Osteoblast (primary cell): ENCODE results near the gene GSK3B. TPM values are rescaled to one million over a fixed set of nuclear protein-coding genes. Genes with fewer than 3 reads are reported as not detected.

ENCODE experiments used
- DNase-seq: peaks from one replicate; pipeline ENCODE4 v3.0.0; 2011; ENCODE audit warnings: low spot score, mixed read lengths; ENCODE audit not compliant: insufficient read length; ENCODE audit errors: missing footprints
- H2AFZ ChIP-seq: 2 replicates; pipeline ENCODE4 v1.6.0; 2011; ENCODE audit warnings: mild to moderate bottlenecking, low read length
- H3K27ac ChIP-seq: 2 replicates; pipeline ENCODE4 v1.5.1; 2011; ENCODE audit warnings: mild to moderate bottlenecking, low read depth, low read length, moderate library complexity
- H3K27me3 ChIP-seq: 2 replicates; pipeline ENCODE4 v1.6.0; 2012; ENCODE audit warnings: mild to moderate bottlenecking, control low read depth, inconsistent platforms, low read length, moderate library complexity; ENCODE audit not compliant: insufficient read depth
- H3K36me3 ChIP-seq: 2 replicates; pipeline ENCODE4 v1.5.1; 2011; ENCODE audit warnings: mild to moderate bottlenecking, low read length, control low read depth, moderate library complexity; ENCODE audit not compliant: insufficient read depth
- H3K4me1 ChIP-seq: 2 replicates; pipeline ENCODE4 v1.5.1; 2011; ENCODE audit warnings: mild to moderate bottlenecking, low read length, control low read depth, moderate library complexity; ENCODE audit not compliant: insufficient read depth
- H3K4me2 ChIP-seq: 2 replicates; pipeline ENCODE4 v1.6.0; 2011; ENCODE audit warnings: mild to moderate bottlenecking, low read length; ENCODE audit not compliant: insufficient read depth
- H3K4me3 ChIP-seq: fragments of 200-600 bp; sonication (generic); 3 replicates; pipeline ENCODE4 v1.5.1; 2012; ENCODE audit warnings: mild to moderate bottlenecking, low read length, inconsistent platforms; ENCODE audit not compliant: insufficient read depth
- H3K79me2 ChIP-seq: 2 replicates; pipeline ENCODE4 v1.6.0; 2012; ENCODE audit warnings: mild to moderate bottlenecking, low read length, control low read depth, inconsistent platforms; ENCODE audit not compliant: insufficient read depth
- H3K9me3 ChIP-seq: 2 replicates; pipeline ENCODE4 v1.5.1; 2011; ENCODE audit warnings: low read depth, low read length, control low read depth
- H4K20me1 ChIP-seq: 2 replicates; pipeline ENCODE4 v1.6.0; 2012; ENCODE audit warnings: mild to moderate bottlenecking, low read length, control low read depth; ENCODE audit not compliant: insufficient read depth
- total RNA-seq: library from RNA; depleted of rRNA; stranded (reverse); fragments of >200 nt; gene quantifications from 2 replicates; pipeline ENCODE4 v1.2.3, GENCODE V29; 2012
- TF ChIP-seq, protein P1 (sequence below): IDR thresholded peaks from 2 replicates; pipeline ENCODE4 v1.5.1; 2011; ENCODE audit warnings: mild to moderate bottlenecking, low read depth, low read length, moderate library complexity; ENCODE audit errors: extremely low read depth

The GSK3B gene
- total RNA-seq, 1 donor = 87.9 TPM

GRCh38 chr3:120039642-120040610 lies 54.3 kb downstream of the GSK3B start:
- no peak for DNase-seq
- Histone ChIP-seq H2AFZ (no peak overlapping the region), H3K27ac (no peak overlapping the region), H3K9me3 (peaks cover 19% of the 10 kb centered on the region), H3K4me3 (no peak overlapping the region), H4K20me1 (peaks cover 76% of the 10 kb centered on the region), H3K36me3 (no peaks in the 10 kb centered on the region), H3K27me3 (no peaks in the 10 kb centered on the region), H3K4me1 (no peaks in the 10 kb centered on the region), H3K79me2 (peaks cover 99% of the 10 kb centered on the region), H3K4me2 (no peak overlapping the region)
- TF ChIP-seq, protein P1, sequence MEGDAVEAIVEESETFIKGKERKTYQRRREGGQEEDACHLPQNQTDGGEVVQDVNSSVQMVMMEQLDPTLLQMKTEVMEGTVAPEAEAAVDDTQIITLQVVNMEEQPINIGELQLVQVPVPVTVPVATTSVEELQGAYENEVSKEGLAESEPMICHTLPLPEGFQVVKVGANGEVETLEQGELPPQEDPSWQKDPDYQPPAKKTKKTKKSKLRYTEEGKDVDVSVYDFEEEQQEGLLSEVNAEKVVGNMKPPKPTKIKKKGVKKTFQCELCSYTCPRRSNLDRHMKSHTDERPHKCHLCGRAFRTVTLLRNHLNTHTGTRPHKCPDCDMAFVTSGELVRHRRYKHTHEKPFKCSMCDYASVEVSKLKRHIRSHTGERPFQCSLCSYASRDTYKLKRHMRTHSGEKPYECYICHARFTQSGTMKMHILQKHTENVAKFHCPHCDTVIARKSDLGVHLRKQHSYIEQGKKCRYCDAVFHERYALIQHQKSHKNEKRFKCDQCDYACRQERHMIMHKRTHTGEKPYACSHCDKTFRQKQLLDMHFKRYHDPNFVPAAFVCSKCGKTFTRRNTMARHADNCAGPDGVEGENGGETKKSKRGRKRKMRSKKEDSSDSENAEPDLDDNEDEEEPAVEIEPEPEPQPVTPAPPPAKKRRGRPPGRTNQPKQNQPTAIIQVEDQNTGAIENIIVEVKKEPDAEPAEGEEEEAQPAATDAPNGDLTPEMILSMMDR = peak; percentile 14

- H3K27me3 ChIP-seq = no peaks in the 10 kb centered on the region
- DNase-seq = no peak
- no peak overlapping the region for H3K27ac ChIP-seq
- H3K4me3 ChIP-seq = no peak overlapping the region
- peaks cover 99% of the 10 kb centered on the region for H3K79me2 ChIP-seq
- no peaks in the 10 kb centered on the region for H3K4me1 ChIP-seq
- no peaks in the 10 kb centered on the region for H3K36me3 ChIP-seq
- H3K4me2 ChIP-seq = no peak overlapping the region
- no peak overlapping the region for H2AFZ ChIP-seq
- peaks cover 78% of the 10 kb centered on the region for H4K20me1 ChIP-seq
- H3K9me3 ChIP-seq = no peaks in the 10 kb centered on the region
- TF ChIP-seq, protein P1 = no peak
Measured at GRCh38 chr3:120033596-120033995, 60.7 kb downstream of the GSK3B start.

DNA sequence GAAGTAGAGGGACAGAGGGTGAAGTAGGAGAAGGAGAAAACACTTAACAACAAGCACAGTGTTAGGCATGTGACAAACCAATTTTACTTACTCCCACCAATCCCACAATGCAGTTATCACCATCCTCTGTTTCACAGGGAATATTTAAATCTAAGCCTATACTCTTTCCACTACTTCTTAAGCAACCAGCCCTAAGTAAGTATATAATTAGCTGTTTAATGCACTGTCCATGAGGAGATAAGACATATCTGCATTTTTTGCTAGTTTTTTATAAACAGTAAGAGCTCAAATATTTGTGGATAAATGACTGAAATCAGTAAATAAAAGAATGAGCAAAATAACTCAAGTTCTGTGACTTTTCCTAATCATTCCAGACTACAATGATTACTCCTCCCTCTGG lies 62.7 kb downstream of the GSK3B start:
- no peak overlapping the region for H3K4me3 ChIP-seq
- TF ChIP-seq, protein P1 = no peak
- H4K20me1 ChIP-seq = peaks cover 73% of the 10 kb centered on the region

GRCh38 chr3:120029749-120030148 lies 64.5 kb downstream of the GSK3B start:
- Histone ChIP-seq H4K20me1 (peaks cover 79% of the 10 kb centered on the region), H3K79me2 (peaks cover 100% of the 10 kb centered on the region), H3K27ac (no peak overlapping the region), H3K4me3 (no peak overlapping the region), H3K27me3 (no peaks in the 10 kb centered on the region), H3K9me3 (no peaks in the 10 kb centered on the region), H3K4me2 (no peak overlapping the region), H3K4me1 (no peaks in the 10 kb centered on the region), H2AFZ (no peak overlapping the region), H3K36me3 (no peaks in the 10 kb centered on the region)
- TF ChIP-seq, protein P1 = no peak
- no peak for DNase-seq

More for the DNA sequence above, 62.7 kb downstream of the GSK3B start:
- H3K27me3 ChIP-seq = no peaks in the 10 kb centered on the region
- H3K79me2 ChIP-seq = peaks cover 100% of the 10 kb centered on the region
- H3K36me3 ChIP-seq = no peaks in the 10 kb centered on the region
- H2AFZ ChIP-seq = no peak overlapping the region
- no peak overlapping the region for H3K4me2 ChIP-seq
- no peaks in the 10 kb centered on the region for H3K4me1 ChIP-seq
- H3K27ac ChIP-seq = no peak overlapping the region
- no peaks in the 10 kb centered on the region for H3K9me3 ChIP-seq
- DNase-seq = no peak
